ENCODE measurements around the gene TRAF1.

DNA sequence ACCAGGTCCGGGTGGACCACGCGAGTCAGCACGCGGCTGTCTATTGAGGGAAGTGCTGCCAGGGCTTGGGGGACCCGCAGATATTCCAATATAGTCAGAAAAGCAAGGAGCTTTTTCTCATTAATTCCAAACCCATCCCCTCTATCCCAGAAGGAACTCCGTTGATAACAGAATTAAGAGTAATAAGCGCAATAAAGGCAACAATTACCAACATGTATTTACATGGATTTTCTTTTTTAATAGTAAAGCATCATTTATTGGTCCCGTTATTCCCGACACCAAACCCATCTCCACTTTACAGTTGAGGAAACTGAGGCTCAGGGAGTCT, 57.3 kb downstream of the TRAF1 start:
- TF ChIP-seq POLR2AphosphoS5 (IDR thresholded peaks at IDR 0.05) (no peak), EZH2 (IDR thresholded peaks at IDR 0.05; ENCODE audit: borderline replicate concordance, insufficient read depth, low read length, poor library complexity, severe bottlenecking) (no peak), SMC3 (conservative IDR thresholded peaks at IDR 0.05; ENCODE audit: poor library complexity) (no peak)
- TF ChIP-seq, protein P1, sequence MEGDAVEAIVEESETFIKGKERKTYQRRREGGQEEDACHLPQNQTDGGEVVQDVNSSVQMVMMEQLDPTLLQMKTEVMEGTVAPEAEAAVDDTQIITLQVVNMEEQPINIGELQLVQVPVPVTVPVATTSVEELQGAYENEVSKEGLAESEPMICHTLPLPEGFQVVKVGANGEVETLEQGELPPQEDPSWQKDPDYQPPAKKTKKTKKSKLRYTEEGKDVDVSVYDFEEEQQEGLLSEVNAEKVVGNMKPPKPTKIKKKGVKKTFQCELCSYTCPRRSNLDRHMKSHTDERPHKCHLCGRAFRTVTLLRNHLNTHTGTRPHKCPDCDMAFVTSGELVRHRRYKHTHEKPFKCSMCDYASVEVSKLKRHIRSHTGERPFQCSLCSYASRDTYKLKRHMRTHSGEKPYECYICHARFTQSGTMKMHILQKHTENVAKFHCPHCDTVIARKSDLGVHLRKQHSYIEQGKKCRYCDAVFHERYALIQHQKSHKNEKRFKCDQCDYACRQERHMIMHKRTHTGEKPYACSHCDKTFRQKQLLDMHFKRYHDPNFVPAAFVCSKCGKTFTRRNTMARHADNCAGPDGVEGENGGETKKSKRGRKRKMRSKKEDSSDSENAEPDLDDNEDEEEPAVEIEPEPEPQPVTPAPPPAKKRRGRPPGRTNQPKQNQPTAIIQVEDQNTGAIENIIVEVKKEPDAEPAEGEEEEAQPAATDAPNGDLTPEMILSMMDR (IDR thresholded peaks at IDR 0.05; ENCODE audit: poor library complexity, severe bottlenecking): no peak

All from neural cell (in vitro differentiated cells).